Measurements from ENCODE around the gene CCDC194.

The CCDC194 gene

DNA sequence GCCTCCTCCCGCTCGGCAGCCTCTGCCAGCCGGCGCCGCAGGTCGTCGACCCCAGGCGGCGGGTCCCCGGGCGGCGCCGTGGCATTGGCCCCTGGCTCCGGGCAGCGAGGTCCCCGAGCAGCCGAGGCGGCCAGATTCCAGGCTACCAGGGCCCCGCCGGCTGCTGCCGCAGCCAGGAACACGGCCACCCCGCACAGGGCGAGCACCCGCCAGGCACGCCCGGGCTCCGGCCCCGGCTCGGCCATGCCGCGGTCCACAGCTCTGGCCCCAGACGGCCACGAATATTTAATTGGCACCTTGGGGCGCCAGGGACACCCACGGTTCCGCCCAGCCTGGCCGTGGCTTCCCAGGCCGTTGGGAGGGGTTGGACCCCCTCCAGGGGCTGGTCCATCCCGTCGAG is at the start of gene CCDC194:
CCDC194 (minus strand) TSS at position 283 of the 400 bp plus-strand sequence; CDS start at position 245, 38 bp downstream.
- DNase-seq = no peak

GRCh38 chr19:17441241-17442021 is 47.4 kb upstream of the CCDC194 start:
- DNase-seq = no peak

GRCh38 chr19:17436874-17437267 is 42.9 kb upstream of the CCDC194 start:
- DNase-seq = no peak

GRCh38 chr19:17436094-17436873 is 42.3 kb upstream of the CCDC194 start:
- DNase-seq = no peak

GRCh38 chr19:17435218-17435617 is 41.2 kb upstream of the CCDC194 start:
- DNase-seq = no peak

DNA sequence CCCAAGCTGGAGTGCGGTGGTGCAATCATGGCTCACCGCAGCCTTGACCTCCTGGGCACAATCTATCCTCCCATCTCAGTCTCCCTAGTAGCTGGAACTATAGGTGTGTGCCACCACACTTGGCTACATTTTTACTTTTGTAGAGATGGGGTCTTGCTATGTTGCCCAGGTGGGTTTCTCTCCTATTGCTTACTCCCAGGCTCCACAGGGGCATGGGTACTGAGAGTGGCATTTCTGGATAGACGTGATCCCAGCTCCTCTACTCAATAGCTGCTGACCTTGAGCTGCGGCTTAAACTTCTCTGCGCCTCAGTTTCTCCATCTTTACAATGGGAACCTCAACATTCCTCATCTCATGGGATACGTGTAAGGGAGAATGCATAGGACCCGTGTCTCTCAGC is 37.4 kb upstream of the CCDC194 start:
- DNase-seq = no peak

- DNase-seq = no peak
Observed at GRCh38 chr19:17429641-17430113, 35.7 kb upstream of the CCDC194 start.

- DNase-seq = peak; percentile 43 to 48
Observed at GRCh38 chr19:17424743-17425365, 30.9 kb upstream of the CCDC194 start.

- no peak for DNase-seq
Observed at GRCh38 chr19:17423429-17424208, 29.6 kb upstream of the CCDC194 start.

DNA sequence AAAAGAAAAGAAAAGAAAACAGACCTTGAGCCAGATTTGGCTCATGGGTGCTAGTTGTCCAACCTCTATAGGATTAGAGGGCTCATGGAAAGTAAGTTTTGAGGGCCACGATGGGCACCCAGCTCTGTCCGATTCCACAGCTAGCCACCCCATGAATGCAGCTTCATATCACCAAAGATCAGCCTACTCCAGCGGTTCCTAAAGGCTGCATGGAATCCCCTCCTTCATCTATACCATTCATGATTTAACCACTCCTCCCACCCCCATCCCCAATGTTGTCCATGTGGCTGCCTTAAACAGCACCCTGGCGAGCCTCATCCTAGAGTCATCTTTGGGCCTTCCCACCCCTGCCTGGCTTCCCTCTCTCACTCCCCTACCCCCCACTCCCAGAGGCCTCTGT is 27.9 kb upstream of the CCDC194 start:
- no peak for DNase-seq

GRCh38 chr19:17420475-17420924 is 26.5 kb upstream of the CCDC194 start:
- DNase-seq = peak; percentile 46 to 50

GRCh38 chr19:17419621-17420474 is 25.9 kb upstream of the CCDC194 start, which contains the start of gene MVB12A:
MVB12A (plus strand) TSS chr19:17420047; CDS start chr19:17420136, 89 bp downstream.
- peak; percentile 93 to 96 for DNase-seq

- no peak for DNase-seq
Observed at GRCh38 chr19:17419154-17419620, 25.2 kb upstream of the CCDC194 start.

DNA sequence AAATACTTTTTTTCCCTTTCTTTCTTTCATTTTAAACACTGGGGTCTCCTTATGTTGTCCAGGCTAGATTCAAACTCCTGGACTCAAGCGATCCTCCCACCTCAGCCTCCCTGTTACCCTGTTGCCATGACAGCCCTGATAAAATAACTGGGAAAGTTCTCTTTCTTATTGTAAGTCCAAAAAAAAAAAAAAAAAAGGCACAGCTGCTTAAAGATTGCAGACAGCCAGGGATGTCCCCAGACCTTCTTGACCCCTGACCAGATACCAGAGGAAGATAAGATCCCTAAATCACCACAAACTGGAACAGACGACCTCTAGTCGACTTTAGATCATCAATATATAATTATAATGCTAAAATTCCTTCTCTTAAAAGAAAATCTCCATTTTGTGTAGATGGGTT is 24.7 kb upstream of the CCDC194 start:
- DNase-seq = no peak

DNA sequence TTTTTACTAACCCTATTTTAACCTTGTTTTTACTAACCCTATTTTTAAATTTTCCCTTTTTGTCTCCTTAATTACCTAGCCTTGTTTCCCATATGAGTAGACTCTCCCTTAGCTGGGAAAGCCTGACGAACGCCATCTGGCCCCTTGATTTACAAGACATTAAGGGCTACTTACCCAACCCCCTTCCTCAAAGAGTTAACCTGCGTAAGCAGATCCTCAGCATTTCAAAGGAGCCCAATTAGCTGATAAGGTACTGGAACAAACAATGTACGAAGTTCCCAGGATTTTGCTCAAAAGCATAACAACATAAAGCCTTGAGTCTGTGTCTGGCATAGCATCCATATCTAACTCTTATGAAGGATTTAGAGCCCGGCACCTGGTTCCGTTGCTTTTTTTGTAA is 21.1 kb upstream of the CCDC194 start:
- no peak for DNase-seq

GRCh38 chr19:17414097-17414496 is 20.1 kb upstream of the CCDC194 start:
- no peak for DNase-seq

- DNase-seq = no peak
Observed at GRCh38 chr19:17411801-17412200, 17.8 kb upstream of the CCDC194 start.

GRCh38 chr19:17409990-17410389 is 16.0 kb upstream of the CCDC194 start:
- no peak for DNase-seq

- no peak for DNase-seq
Observed at GRCh38 chr19:17406887-17407196, 12.8 kb upstream of the CCDC194 start.

DNA sequence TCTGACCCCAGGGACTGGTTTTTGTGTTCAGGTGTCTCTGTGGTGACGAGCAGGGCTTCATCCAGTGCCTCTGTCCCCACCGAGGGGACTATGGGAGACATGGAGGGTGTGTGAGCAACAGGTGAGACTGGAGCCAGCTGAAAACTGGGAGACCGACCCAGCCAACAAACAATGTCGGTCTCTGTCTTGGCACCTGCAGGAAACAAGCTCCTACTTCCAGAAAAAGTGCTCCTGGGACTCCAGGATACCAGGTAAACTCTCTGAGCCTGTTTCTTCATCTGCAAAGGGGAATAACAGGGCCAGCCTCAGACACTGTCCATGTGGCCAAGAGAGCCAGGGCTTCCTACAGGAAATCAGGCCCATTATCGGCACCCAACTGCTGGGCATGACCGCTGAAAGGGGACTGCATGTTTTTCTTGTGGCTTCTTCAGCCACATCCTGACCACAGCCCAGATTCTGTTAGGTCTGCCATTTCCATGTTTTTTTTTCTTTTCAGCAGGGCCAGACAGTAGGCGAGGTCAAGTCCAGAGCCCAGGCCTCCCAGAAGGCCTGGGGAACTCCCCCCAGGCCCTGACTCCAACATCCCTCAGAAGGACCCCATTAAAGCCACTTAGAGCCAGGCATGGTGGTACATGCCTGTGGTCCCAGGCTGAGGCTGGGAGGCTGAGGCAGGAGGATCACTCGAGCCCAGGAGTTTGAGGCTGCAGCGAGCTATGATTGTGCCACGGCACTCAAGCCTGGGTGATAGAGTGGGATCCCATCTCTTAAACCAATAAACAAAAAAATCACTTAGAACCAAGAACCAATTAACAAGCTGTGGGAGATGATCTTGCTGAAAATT is 12.3 kb upstream of the CCDC194 start:
- DNase-seq = peak; percentile 44 to 45
